SJSA1 (cell line): ENCODE results near the gene SLC43A3. TPM values are rescaled to one million over a fixed set of nuclear protein-coding genes. Genes with fewer than 3 reads are reported as not detected.

Source experiments
- DNase-seq, 2 experiments: peaks; one replicate each; pipeline ENCODE4 v3.0.0-alpha.2; 2015 to 2020; ENCODE audit warnings: low spot score in 2 of 2, low read depth in 1 of 2
- H3K27ac ChIP-seq: fragments of 250-450 bp; sonication (Bioruptor Pico); 2 replicates; pipeline ENCODE4 v1.5.1; 2020; ENCODE audit warnings: mild to moderate bottlenecking, moderate library complexity
- H3K27me3 ChIP-seq: fragments of 250-450 bp; sonication (Bioruptor Pico); replicated peaks from 2 replicates; pipeline ENCODE4 v1.5.1; 2020; ENCODE audit warnings: mild to moderate bottlenecking, moderate library complexity
- H3K36me3 ChIP-seq: fragments of 250-450 bp; sonication (Bioruptor Pico); 2 replicates; pipeline ENCODE4 v1.5.1; 2020; ENCODE audit warnings: mild to moderate bottlenecking
- H3K4me1 ChIP-seq: fragments of 250-450 bp; sonication (Bioruptor Pico); replicated peaks from 2 replicates; pipeline ENCODE4 v1.6.1; 2021; ENCODE audit warnings: mild to moderate bottlenecking
- H3K4me3 ChIP-seq: fragments of 250-450 bp; sonication (Bioruptor Pico); 2 replicates; pipeline ENCODE4 v1.5.1; 2020; ENCODE audit warnings: mild to moderate bottlenecking
- H3K9me3 ChIP-seq: fragments of 250-450 bp; sonication (Bioruptor Pico); replicated peaks from 2 replicates; pipeline ENCODE4 v1.5.1; 2020; ENCODE audit warnings: mild to moderate bottlenecking
- total RNA-seq: library from RNA; depleted of rRNA; stranded (reverse); fragments of >200 nt; shearing (Covaris generic); gene quantifications from 2 replicates; pipeline ENCODE4 v1.2.3, GENCODE V29; 2014

The SLC43A3 gene
- total RNA-seq, 1 experiment from 2014 or later, result 62.2 TPM

GRCh38 chr11:57463671-57464538, 37.0 kb upstream of the SLC43A3 start:
- DNase-seq, result no peak
- Histone ChIP-seq H3K27me3 (peaks cover 42% of the 10 kb centered on the region), H3K36me3 (no peaks in the 10 kb centered on the region), H3K4me3 (no peak overlapping the region), H3K4me1 (peaks cover 19% of the 10 kb centered on the region), H3K27ac (no peak overlapping the region), H3K9me3 (no peaks in the 10 kb centered on the region)

GRCh38 chr11:57462597-57462996, 35.7 kb upstream of the SLC43A3 start:
- no peak for DNase-seq
- H3K27me3 ChIP-seq, result peaks cover 54% of the 10 kb centered on the region
- H3K4me3 ChIP-seq, result no peak overlapping the region
- H3K27ac ChIP-seq, result no peak overlapping the region
- peaks cover 26% of the 10 kb centered on the region for H3K4me1 ChIP-seq
- H3K9me3 ChIP-seq, result no peaks in the 10 kb centered on the region
- H3K36me3 ChIP-seq, result no peaks in the 10 kb centered on the region

GRCh38 chr11:57461841-57462489, 35.0 kb upstream of the SLC43A3 start:
- H3K4me3 ChIP-seq, result no peak overlapping the region
- DNase-seq, result no peak
- H3K4me1 ChIP-seq, result peaks cover 31% of the 10 kb centered on the region
- no peak overlapping the region for H3K27ac ChIP-seq
- no peaks in the 10 kb centered on the region for H3K36me3 ChIP-seq
- H3K27me3 ChIP-seq, result peaks cover 56% of the 10 kb centered on the region
- no peaks in the 10 kb centered on the region for H3K9me3 ChIP-seq

GRCh38 chr11:57460758-57461749, 34.1 kb upstream of the SLC43A3 start:
- Histone ChIP-seq H3K27me3 (peaks cover 56% of the 10 kb centered on the region), H3K36me3 (no peaks in the 10 kb centered on the region), H3K9me3 (no peaks in the 10 kb centered on the region), H3K4me3 (peak overlapping the region; percentile 33), H3K4me1 (peaks cover 31% of the 10 kb centered on the region), H3K27ac (no peak overlapping the region)
- DNase-seq, result no peak

GRCh38 chr11:57460022-57460757, 33.3 kb upstream of the SLC43A3 start, which contains the start of gene RTN4RL2:
Gene RTN4RL2, plus strand, starts transcription at chr11:57460528. Its CDS starts 338 bp downstream, at chr11:57460866.
- no peak within 1 kb of the TSS for H3K27ac ChIP-seq
- peaks cover 56% of the 10 kb centered on the region for H3K27me3 ChIP-seq
- no peaks in the 10 kb centered on the region for H3K9me3 ChIP-seq
- H3K4me1 ChIP-seq, result peaks cover 31% of the 10 kb centered on the region
- H3K4me3 ChIP-seq, result peak within 1 kb of the TSS; percentile 33
- H3K36me3 ChIP-seq, result no peaks in the 10 kb centered on the region
- peak; percentile 32 to 68 for DNase-seq

- H3K27me3 ChIP-seq, result peaks cover 50% of the 10 kb centered on the region
- peak in 1 of 2 experiments; percentile 19 for DNase-seq
- H3K9me3 ChIP-seq, result no peaks in the 10 kb centered on the region
- no peaks in the 10 kb centered on the region for H3K36me3 ChIP-seq
- peaks cover 31% of the 10 kb centered on the region for H3K4me1 ChIP-seq
- H3K4me3 ChIP-seq, result no peak overlapping the region
- no peak overlapping the region for H3K27ac ChIP-seq
Observed at GRCh38 chr11:57459164-57460021, 32.5 kb upstream of the SLC43A3 start.

GRCh38 chr11:57458410-57459163, 31.7 kb upstream of the SLC43A3 start:
- no peak overlapping the region for H3K4me3 ChIP-seq
- peaks cover 48% of the 10 kb centered on the region for H3K27me3 ChIP-seq
- no peaks in the 10 kb centered on the region for H3K9me3 ChIP-seq
- peak in 1 of 2 experiments; percentile 58 for DNase-seq
- no peak overlapping the region for H3K27ac ChIP-seq
- H3K4me1 ChIP-seq, result peaks cover 31% of the 10 kb centered on the region
- no peaks in the 10 kb centered on the region for H3K36me3 ChIP-seq

- Histone ChIP-seq H3K4me1 (peaks cover 31% of the 10 kb centered on the region), H3K9me3 (no peaks in the 10 kb centered on the region), H3K27ac (no peak overlapping the region), H3K36me3 (no peaks in the 10 kb centered on the region), H3K27me3 (peaks cover 53% of the 10 kb centered on the region), H3K4me3 (no peak overlapping the region)
- DNase-seq, result no peak
Observed at GRCh38 chr11:57458060-57458409, 31.1 kb upstream of the SLC43A3 start.

GRCh38 chr11:57457643-57458023, 30.7 kb upstream of the SLC43A3 start:
- H3K27me3 ChIP-seq, result peaks cover 55% of the 10 kb centered on the region
- no peak for DNase-seq
- peaks cover 31% of the 10 kb centered on the region for H3K4me1 ChIP-seq
- H3K27ac ChIP-seq, result no peak overlapping the region
- no peak overlapping the region for H3K4me3 ChIP-seq
- no peaks in the 10 kb centered on the region for H3K36me3 ChIP-seq
- H3K9me3 ChIP-seq, result no peaks in the 10 kb centered on the region

GRCh38 chr11:57456960-57457642, 30.2 kb upstream of the SLC43A3 start:
- H3K36me3 ChIP-seq, result no peaks in the 10 kb centered on the region
- H3K27ac ChIP-seq, result no peak overlapping the region
- H3K4me1 ChIP-seq, result peaks cover 31% of the 10 kb centered on the region
- no peak overlapping the region for H3K4me3 ChIP-seq
- no peaks in the 10 kb centered on the region for H3K9me3 ChIP-seq
- DNase-seq, result peak; percentile 74 to 84
- H3K27me3 ChIP-seq, result peaks cover 57% of the 10 kb centered on the region

- peaks cover 43% of the 10 kb centered on the region for H3K27me3 ChIP-seq
- no peaks in the 10 kb centered on the region for H3K9me3 ChIP-seq
- no peaks in the 10 kb centered on the region for H3K36me3 ChIP-seq
- no peak overlapping the region for H3K4me3 ChIP-seq
- no peak for DNase-seq
- H3K27ac ChIP-seq, result no peak overlapping the region
- peaks cover 10% of the 10 kb centered on the region for H3K4me1 ChIP-seq
Observed at GRCh38 chr11:57453543-57454177, 26.7 kb upstream of the SLC43A3 start.
